Panc1 (cell line): ENCODE data around the gene PRMT3. TPM values are rescaled to one million over a fixed set of nuclear protein-coding genes. Genes with fewer than 3 reads are reported as not detected.

Experiments
- ATAC-seq: fragments of 200-7000 bp; cut with Tn5 transposase; 2 replicates; pipeline ENCODE4 v1.9.1; 2020; ENCODE audit warnings: mild to moderate bottlenecking, moderate library complexity
- BruUV-seq: library from RNA; stranded (reverse); fragments of 400-500 nt; replicated peaks from 2 replicates; lab custom pipeline; 2021; lab: Mats Ljungman, UMichigan
- CTCF ChIA-PET: fragments of 300-600 bp; sonication (Branson Sonifier 250); formaldehyde crosslinking; loops from one replicate; lab custom pipeline; 2022; ENCODE audit warnings: antibody characterized with exemption; lab: Charles Lee
- POLR2A ChIA-PET: fragments of 300-600 bp; sonication (Branson Sonifier 250); formaldehyde crosslinking; loops from one replicate; lab custom pipeline; 2022; ENCODE audit warnings: antibody characterized with exemption; lab: Charles Lee
- DNase-seq: peaks from one replicate; pipeline ENCODE4 v3.0.0-alpha.2; 2010; ENCODE audit warnings: low read depth, low spot score
- H3K27ac ChIP-seq: 2 replicates; pipeline ENCODE4 v1.5.1; 2011; ENCODE audit warnings: mild to moderate bottlenecking, low read length, inconsistent platforms
- H3K27me3 ChIP-seq: fragments of 200-500 bp; sonication (Bioruptor generic); 2 replicates; pipeline ENCODE4 v1.6.0; 2014; ENCODE audit warnings: low read length, inconsistent platforms; ENCODE audit not compliant: control insufficient read depth, insufficient read depth
- H3K36me3 ChIP-seq: fragments of 200-500 bp; sonication (Bioruptor generic); 2 replicates; pipeline ENCODE4 v1.5.1; 2014; ENCODE audit warnings: inconsistent platforms, mild to moderate bottlenecking, low read length, moderate library complexity; ENCODE audit not compliant: control insufficient read depth, insufficient read depth
- H3K4me1 ChIP-seq: 2 replicates; pipeline ENCODE4 v1.5.1; 2011; ENCODE audit warnings: inconsistent platforms, mild to moderate bottlenecking, low read length, moderate library complexity; ENCODE audit not compliant: control insufficient read depth, insufficient read depth
- H3K4me3 ChIP-seq, 2 experiments: 2 replicates each; pipeline ENCODE4 v1.5.1; 2011 to 2012; ENCODE audit warnings: low read depth in 2 of 2, low read length in 2 of 2, mild to moderate bottlenecking in 2 of 2, inconsistent platforms in 1 of 2, moderate library complexity in 1 of 2
- H3K9me3 ChIP-seq: fragments of 200-500 bp; sonication (Bioruptor generic); 2 replicates; pipeline ENCODE4 v1.5.1; 2014; ENCODE audit warnings: low read depth, mild to moderate bottlenecking, inconsistent platforms, low read length, moderate library complexity; ENCODE audit not compliant: control insufficient read depth, insufficient read depth
- CTCF ChIP-seq: fragments of 450-650 bp; IDR thresholded peaks from 2 replicates; pipeline ENCODE4 v1.5.1; 2017; ENCODE audit warnings: mild to moderate bottlenecking
- POLR2AphosphoS5 ChIP-seq: IDR thresholded peaks from 2 replicates; pipeline ENCODE4 v1.6.1; 2012; ENCODE audit warnings: mild to moderate bottlenecking, low read depth, low read length, moderate library complexity
- REST ChIP-seq, 2 experiments: IDR thresholded peaks; 2 replicates each; pipeline ENCODE4 v1.6.1; 2011 to 2012; ENCODE audit warnings: low read depth in 2 of 2, control low read depth in 1 of 2, low read length in 1 of 2, mild to moderate bottlenecking in 1 of 2, moderate library complexity in 1 of 2; ENCODE audit not compliant: insufficient read depth in 1 of 2
- SIN3A ChIP-seq: IDR thresholded peaks from 2 replicates; pipeline ENCODE4 v1.6.1; 2012; ENCODE audit warnings: low read depth, mild to moderate bottlenecking, low read length, moderate library complexity, borderline replicate concordance; ENCODE audit not compliant: insufficient read depth
- TCF7L2 ChIP-seq: IDR thresholded peaks from 2 replicates; pipeline ENCODE4 v1.6.1; 2011; ENCODE audit warnings: mild to moderate bottlenecking, low read depth, low read length, inconsistent platforms
- in situ Hi-C: cut with HindIII; loops from 2 replicates; pipeline ENCODE4 v1.10.0; 2016; ENCODE audit warnings: low sequenced_read_pairs, low pct_unique_long_range_greater_than_20kb
- intact Hi-C: fragments of 100-400 bp; cut with micrococcal nuclease; formaldehyde crosslinking; loops from one replicate; pipeline ENCODE4 v1.10.0; 2022; ENCODE audit not compliant: unreplicated experiment
- total RNA-seq: library from RNA; stranded (reverse); gene quantifications from one replicate; pipeline ENCODE4 v1.2.1, GENCODE V29; 2021; ENCODE audit not compliant: unreplicated experiment

PRMT3 gene
- total RNA-seq, 1 experiment from 2014 or later = 31.2 TPM

- ChIA-PET POLR2A (no interaction called here), CTCF (no interaction called here)
- Histone ChIP-seq H3K4me1 (no peaks in the 10 kb centered on the region), H3K9me3 (no peaks in the 10 kb centered on the region), H3K4me3 (no peak overlapping the region), H3K27me3 (no peaks in the 10 kb centered on the region), H3K27ac (no peak overlapping the region), H3K36me3 (peaks cover 10% of the 10 kb centered on the region)
- ATAC-seq (no peak), DNase-seq (no peak)
- in situ Hi-C loops (no loop called here), intact Hi-C loops (no loop called here)
- no peak for TF ChIP-seq TCF7L2
- TF ChIP-seq SIN3A = no peak
- no peak for TF ChIP-seq REST (IDR thresholded peaks at IDR 0.05; ENCODE audit: insufficient read depth in 1 of 2, low read depth in 2 of 2, low read length in 1 of 2)
- no TSS peak for BruUV-seq
These were observed 13.8 kb upstream of the PRMT3 start for GRCh38 chr11:20373568-20374209.

DNA sequence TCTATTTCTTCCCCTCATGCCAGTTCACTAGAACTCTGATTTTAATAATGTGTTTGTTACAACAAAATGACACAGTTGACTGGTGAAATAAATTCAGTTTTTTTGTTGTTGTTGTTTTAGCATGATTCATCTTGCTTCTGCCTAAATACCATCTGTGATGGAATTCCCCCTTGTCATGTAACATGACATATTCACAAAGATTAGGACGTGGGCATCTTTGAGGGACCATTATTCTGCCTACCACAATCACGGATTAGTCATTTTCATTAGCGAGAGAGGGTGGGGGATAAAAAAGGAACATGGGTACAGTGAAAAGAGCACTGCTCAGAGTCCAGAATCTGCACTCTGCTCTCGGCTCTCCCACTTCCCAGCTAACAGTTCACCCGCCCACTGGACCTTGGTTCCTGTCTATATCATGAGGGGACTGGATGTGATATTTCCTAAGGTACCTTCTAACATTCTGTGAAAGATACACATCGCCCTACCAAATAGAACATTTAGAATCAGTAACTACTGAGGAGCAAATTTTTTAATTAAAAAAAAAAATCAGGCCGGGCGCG lies 12.7 kb upstream of the PRMT3 start:
- Histone ChIP-seq H3K9me3 (no peaks in the 10 kb centered on the region), H3K4me1 (no peaks in the 10 kb centered on the region), H3K36me3 (peaks cover 10% of the 10 kb centered on the region), H3K4me3 (no peak overlapping the region), H3K27me3 (no peaks in the 10 kb centered on the region), H3K27ac (no peak overlapping the region)
- ChIA-PET CTCF (no interaction called here), POLR2A (no interaction called here)
- in situ Hi-C loops (no loop called here), intact Hi-C loops (no loop called here)
- no peak for DNase-seq
- no peak for ATAC-seq
- no TSS peak for BruUV-seq
- TF ChIP-seq POLR2AphosphoS5 (no peak), CTCF (no peak), REST (IDR thresholded peaks at IDR 0.05; ENCODE audit: insufficient read depth in 1 of 2, low read depth in 2 of 2, low read length in 1 of 2) (no peak)
